ENCODE data around the gene SPTSSA.
"Not testable (repeated sequence)": the region's sequence is repeated elsewhere in the genome, so short reads cannot be mapped to it uniquely, and the experiment has no call there.

Gene SPTSSA

GRCh38 chr14:34470319-34470718 lies 8.3 kb upstream of the SPTSSA start:
- no peak for DNase-seq

- no peak for DNase-seq
Observed at GRCh38 chr14:34466691-34467090, 4.7 kb upstream of the SPTSSA start.

- peak; percentile 77 for DNase-seq
Observed at GRCh38 chr14:34465069-34465859, 3.2 kb upstream of the SPTSSA start.

- DNase-seq = no peak
Observed at GRCh38 chr14:34463598-34463961, 1.5 kb upstream of the SPTSSA start.

- peak; percentile 63 for DNase-seq
Observed at GRCh38 chr14:34461334-34462131, 507 bp downstream of the SPTSSA start.

GRCh38 chr14:34460841-34461240 lies 1.2 kb downstream of the SPTSSA start:
- DNase-seq = no peak

GRCh38 chr14:34460295-34460694 lies 1.7 kb downstream of the SPTSSA start:
- DNase-seq = no peak

- no peak for DNase-seq
Observed at GRCh38 chr14:34457186-34457585, 4.9 kb downstream of the SPTSSA start.

- no peak for DNase-seq
Observed at GRCh38 chr14:34453226-34453625, 8.8 kb downstream of the SPTSSA start.

GRCh38 chr14:34452258-34452822 lies 9.7 kb downstream of the SPTSSA start:
- no peak for DNase-seq

- no peak for DNase-seq
Observed at GRCh38 chr14:34450958-34451357, 11.1 kb downstream of the SPTSSA start.

- DNase-seq = no peak
Observed at GRCh38 chr14:34450542-34450915, 11.5 kb downstream of the SPTSSA start.

GRCh38 chr14:34449819-34450541 lies 12.1 kb downstream of the SPTSSA start:
- no peak for DNase-seq

- no peak for DNase-seq
Observed at GRCh38 chr14:34439090-34439489, 22.9 kb downstream of the SPTSSA start.

- no peak for DNase-seq
Observed at GRCh38 chr14:34438438-34438837, 23.6 kb downstream of the SPTSSA start.

- no peak for DNase-seq
Observed at GRCh38 chr14:34437729-34438080, 24.3 kb downstream of the SPTSSA start.

- DNase-seq = no peak
Observed at GRCh38 chr14:34436960-34437728, 24.9 kb downstream of the SPTSSA start.

GRCh38 chr14:34436118-34436905 lies 25.7 kb downstream of the SPTSSA start:
- peak; percentile 8 for DNase-seq

- no peak for DNase-seq
Observed at GRCh38 chr14:34433957-34434356, 28.1 kb downstream of the SPTSSA start.

- DNase-seq = not testable (repeated sequence)
Observed at GRCh38 chr14:34428102-34428466, 34.0 kb downstream of the SPTSSA start.

Data from inflammatory macrophage treated with lipopolysaccharide for 4 hours (primary cell).